HEK293 (cell line): ENCODE measurements around the gene F5.

Experiments
- CTCF ChIP-seq: fragments of 450-650 bp; formaldehyde crosslinking; IDR thresholded peaks from 2 replicates; pipeline ENCODE4 v1.5.1; 2016; ENCODE audit warnings: missing biosample characterization, missing genetic modification characterization
- MYNN ChIP-seq: fragments of 450-650 bp; formaldehyde crosslinking; IDR thresholded peaks from 2 replicates; pipeline ENCODE4 v1.5.1; 2016; ENCODE audit warnings: missing biosample characterization, missing genetic modification characterization, borderline replicate concordance
- REST ChIP-seq: fragments of 450-650 bp; formaldehyde crosslinking; IDR thresholded peaks from 2 replicates; pipeline ENCODE4 v1.5.1; 2016; ENCODE audit warnings: missing biosample characterization, missing genetic modification characterization
- SP2 ChIP-seq: fragments of 450-650 bp; formaldehyde crosslinking; IDR thresholded peaks from 2 replicates; pipeline ENCODE4 v1.5.1; 2016; ENCODE audit warnings: missing biosample characterization, missing genetic modification characterization
- YY1 ChIP-seq: fragments of 450-650 bp; formaldehyde crosslinking; IDR thresholded peaks from 2 replicates; pipeline ENCODE4 v1.5.1; 2018; ENCODE audit warnings: missing biosample characterization, missing genetic modification characterization
- ZBTB17 ChIP-seq: fragments of 450-650 bp; formaldehyde crosslinking; IDR thresholded peaks from 2 replicates; pipeline ENCODE4 v1.5.1; 2016; ENCODE audit warnings: missing biosample characterization, missing genetic modification characterization
- ZBTB7A ChIP-seq: fragments of 450-650 bp; formaldehyde crosslinking; IDR thresholded peaks from 2 replicates; pipeline ENCODE4 v1.5.1; 2016; ENCODE audit warnings: low read depth, missing biosample characterization, missing genetic modification characterization
- ZNF174 ChIP-seq: fragments of 450-650 bp; formaldehyde crosslinking; IDR thresholded peaks from 2 replicates; pipeline ENCODE4 v1.5.0; 2017; ENCODE audit warnings: missing biosample characterization, mild to moderate bottlenecking, missing genetic modification characterization
- ZNF175 ChIP-seq: fragments of 450-650 bp; formaldehyde crosslinking; IDR thresholded peaks from 2 replicates; pipeline ENCODE4 v1.5.1; 2016; ENCODE audit warnings: missing biosample characterization, missing genetic modification characterization
- ZNF24 ChIP-seq: fragments of 450-650 bp; formaldehyde crosslinking; IDR thresholded peaks from 2 replicates; pipeline ENCODE4 v1.5.1; 2016; ENCODE audit warnings: missing biosample characterization, missing genetic modification characterization
- ZNF341 ChIP-seq: fragments of 450-650 bp; formaldehyde crosslinking; IDR thresholded peaks from 2 replicates; pipeline ENCODE4; 2016; ENCODE audit warnings: low read depth, missing biosample characterization, missing genetic modification characterization
- ZNF416 ChIP-seq: fragments of 450-650 bp; formaldehyde crosslinking; IDR thresholded peaks from 2 replicates; pipeline ENCODE4 v1.5.1; 2016; ENCODE audit warnings: missing biosample characterization, missing genetic modification characterization
- ZNF660 ChIP-seq: fragments of 450-650 bp; IDR thresholded peaks from 2 replicates; pipeline ENCODE4 v1.5.1; 2018; ENCODE audit warnings: missing biosample characterization, mild to moderate bottlenecking, missing genetic modification characterization

GRCh38 chr1:169509354-169509753 lies 76.9 kb downstream of the F5 start:
- TF ChIP-seq ZNF660 (no peak), CTCF (tag by site-specific recombination) (no peak), ZNF416 (tag by site-specific recombination) (no peak), ZNF341 (tag by site-specific recombination) (no peak), SP2 (tag by site-specific recombination) (no peak), ZNF174 (tag by site-specific recombination) (no peak), ZBTB7A (no peak), REST (tag by site-specific recombination) (no peak), ZNF24 (tag by site-specific recombination) (no peak), MYNN (tag by site-specific recombination) (no peak), YY1 (tag by site-specific recombination) (no peak), ZBTB17 (tag by site-specific recombination) (no peak), ZNF175 (tag by site-specific recombination) (no peak)
